AG04449 (cell line): Measurements from ENCODE around the gene MORN5.
A peak's percentile ranks its signal among the peaks of the same experiment; 100 is the strongest.

Experiments used
- CTCF ChIA-PET: fragments of 350-600 bp; formaldehyde crosslinking; extraction: SDS; loops from one replicate; lab custom pipeline; 2021; ENCODE audit warnings: antibody characterized with exemption; lab: Yijun Ruan, JAX
- POLR2A ChIA-PET: fragments of 400-600, 350-600 bp; formaldehyde crosslinking; extraction: SDS; loops from one replicate; lab custom pipeline; 2020; ENCODE audit warnings: antibody characterized with exemption, inconsistent platforms; lab: Yijun Ruan, JAX
- DNase-seq: peaks from one replicate; pipeline ENCODE4 v3.0.0-alpha.2; 2010; ENCODE audit warnings: low read depth, low spot score
- H3K4me3 ChIP-seq: 2 replicates; pipeline ENCODE4 v1.5.1; 2011; ENCODE audit warnings: low read depth, mild to moderate bottlenecking, control low read depth, low read length
- CTCF ChIP-seq: IDR thresholded peaks from one replicate; pipeline ENCODE4 v1.5.1; 2011; ENCODE audit warnings: mild to moderate bottlenecking, moderate library complexity, low read length, control low read depth, inconsistent platforms; ENCODE audit not compliant: insufficient read depth; ENCODE audit errors: missing control alignments

Gene MORN5

GRCh38 chr9:122122903-122123632 lies 36.6 kb upstream of the MORN5 start:
- no peak overlapping the region for H3K4me3 ChIP-seq
- ChIA-PET POLR2A (interaction anchor here (1.0 kb wide), 1 partner anchor 24 kb away, joined by 4 read pairs; no protein-coding TSS in a partner anchor), CTCF (interaction anchor here (0.6 to 24.0 kb wide), 49 partner anchors 8 to 801 kb away, joined by 3 to 831 read pairs (median 4); partner anchors contain the start of genes MRRF, PDCL, PTGS1 and RBM18)
- DNase-seq = no peak
- TF ChIP-seq CTCF = peak; percentile 100

- CTCF ChIA-PET = interaction anchor here (0.6 to 24.0 kb wide), 49 partner anchors 9 to 1226 kb away, joined by 3 to 831 read pairs (median 6); partner anchors contain the start of genes MORN5, MRRF, NDUFA8 and PDCL
Measured at GRCh38 chr9:122124048-122124447, 35.7 kb upstream of the MORN5 start.

GRCh38 chr9:122124528-122124927 lies 35.2 kb upstream of the MORN5 start:
- ChIA-PET POLR2A (interaction anchor here (2.1 kb wide), 1 partner anchor 226 kb away, joined by 9 read pairs; no protein-coding TSS in a partner anchor), CTCF (interaction anchor here (0.6 to 24.0 kb wide), 59 partner anchors 10 to 1225 kb away, joined by 3 to 831 read pairs (median 6); partner anchors contain the start of genes MORN5, MRRF, NDUFA8 and PDCL)
- DNase-seq = no peak
- H3K4me3 ChIP-seq = no peak overlapping the region
- no peak for TF ChIP-seq CTCF

More at GRCh38 chr9:122124048-122124447, 35.7 kb upstream of the MORN5 start:
- no peak for TF ChIP-seq CTCF
- no peak overlapping the region for H3K4me3 ChIP-seq
- DNase-seq = no peak
- POLR2A ChIA-PET = interaction anchor here (1.0 kb wide), 1 partner anchor 25 kb away, joined by 4 read pairs; no protein-coding TSS in a partner anchor

GRCh38 chr9:122125158-122125508 lies 34.6 kb upstream of the MORN5 start:
- ChIA-PET CTCF (interaction anchor here (0.7 to 24.0 kb wide), 58 partner anchors 10 to 1225 kb away, joined by 3 to 831 read pairs (median 6); partner anchors contain the start of genes MORN5, MRRF, NDUFA8 and RBM18), POLR2A (interaction anchor here (1.5 to 2.1 kb wide), 2 partner anchors 26 to 225 kb away, joined by 3 to 9 read pairs; no protein-coding TSS in a partner anchor)
- H3K4me3 ChIP-seq = no peak overlapping the region
- TF ChIP-seq CTCF = peak; percentile 93
- peak; percentile 17 for DNase-seq

- no peak for DNase-seq
- peak overlapping the region; percentile 44 for H3K4me3 ChIP-seq
- no peak for TF ChIP-seq CTCF
- ChIA-PET POLR2A (interaction anchor here (0.8 to 2.1 kb wide), 3 partner anchors 26 to 328 kb away, joined by 3 to 9 read pairs (median 3); no protein-coding TSS in a partner anchor), CTCF (interaction anchor here (0.6 to 24.0 kb wide), 61 partner anchors 10 to 1224 kb away, joined by 3 to 831 read pairs (median 6); partner anchors contain the start of genes MORN5, MRRF, NDUFA8 and RBM18)
Measured at GRCh38 chr9:122125509-122126330, 34.0 kb upstream of the MORN5 start.
